GM12878 (cell line): Measurements from ENCODE around the gene TEAD4. TPM values are rescaled to one million over a fixed set of nuclear protein-coding genes. Genes with fewer than 3 reads are reported as not detected.

Experiments used
- ATAC-seq: fragments of 200-7000 bp; cut with Tn5 transposase; 3 replicates; pipeline ENCODE4 v1.9.1; 2020; ENCODE audit warnings: mild to moderate bottlenecking, moderate library complexity
- BruUV-seq: library from RNA; stranded (reverse); fragments of 400-500 nt; replicated peaks from 2 replicates; lab custom pipeline; 2021; lab: Mats Ljungman, UMichigan
- CTCF ChIA-PET: fragments of 300-600 bp; sonication (Branson Sonifier 250); formaldehyde crosslinking; extraction: SDS; loops from one replicate; lab custom pipeline; 2021; ENCODE audit warnings: inconsistent platforms; lab: Yijun Ruan, JAX
- POLR2A ChIA-PET: fragments of 350-600 bp; formaldehyde crosslinking; extraction: SDS; loops from one replicate; lab custom pipeline; 2021; ENCODE audit warnings: inconsistent platforms; lab: Charles Lee
- RAD21 ChIA-PET: fragments of 300-600 bp; sonication (Branson Sonifier 250); formaldehyde crosslinking; loops from one replicate; lab custom pipeline; 2023; ENCODE audit warnings: antibody characterized with exemption; ENCODE audit not compliant: unreplicated experiment; lab: Charles Lee
- SMC1A ChIA-PET: fragments of 300-600 bp; sonication (Branson Sonifier 250); formaldehyde crosslinking; loops from one replicate; lab custom pipeline; 2023; ENCODE audit not compliant: unreplicated experiment, uncharacterized antibody; lab: Charles Lee
- DNase-seq: peaks from one replicate; pipeline ENCODE4 v3.0.0-alpha.2; 2011; ENCODE audit warnings: low read depth, low spot score
- FAIRE-seq: peaks from 3 replicates; lab custom pipeline; 2011; peaks lifted over from hg19 to GRCh38; lab: Jason Lieb, UNC
- H2AFZ ChIP-seq: 2 replicates; pipeline ENCODE4 v1.6.0; 2011; ENCODE audit warnings: low read depth, low read length, control low read depth; ENCODE audit not compliant: control insufficient read depth
- H3K27ac ChIP-seq: 2 replicates; pipeline ENCODE4 v1.5.1; 2011; ENCODE audit warnings: control low read depth; ENCODE audit not compliant: control insufficient read depth, insufficient read depth
- H3K27me3 ChIP-seq, 2 experiments: replicated peaks in 1 of 2; 2 replicates each; pipeline versions ENCODE4 v1.6.0 to v1.6.1; 2011; ENCODE audit warnings: low read length in 1 of 2; ENCODE audit not compliant: control insufficient read depth in 2 of 2, insufficient read depth in 2 of 2
- H3K36me3 ChIP-seq, 2 experiments: 2 replicates each; pipeline ENCODE4 v1.5.1; 2011; ENCODE audit warnings: low read length in 1 of 2; ENCODE audit not compliant: control insufficient read depth in 2 of 2, insufficient read depth in 2 of 2
- H3K4me1 ChIP-seq: 2 replicates; pipeline ENCODE4 v1.6.1; 2011; ENCODE audit warnings: mild to moderate bottlenecking, low read length, moderate library complexity, mixed read lengths; ENCODE audit not compliant: control insufficient read depth, insufficient read depth
- H3K4me2 ChIP-seq: 2 replicates; pipeline ENCODE4 v1.6.0; 2011; ENCODE audit warnings: control low read depth; ENCODE audit not compliant: control insufficient read depth, insufficient read depth
- H3K4me3 ChIP-seq: fragments of 200-600 bp; sonication (generic); 2 replicates; pipeline ENCODE4 v1.5.1; 2016
- H3K79me2 ChIP-seq: 2 replicates; pipeline ENCODE4 v1.6.0; 2011; ENCODE audit warnings: low read length; ENCODE audit not compliant: control insufficient read depth, insufficient read depth
- H3K9ac ChIP-seq: 2 replicates; pipeline ENCODE4 v1.8.0; 2011; ENCODE audit warnings: low read length, control low read depth, mixed read lengths; ENCODE audit not compliant: control insufficient read depth, insufficient read depth
- H3K9me3 ChIP-seq: replicated peaks from 3 replicates; pipeline ENCODE4 v1.5.1; 2011; ENCODE audit warnings: mild to moderate bottlenecking, low read length; ENCODE audit not compliant: control insufficient read depth, insufficient read depth
- H4K20me1 ChIP-seq: 2 replicates; pipeline ENCODE4 v1.6.0; 2011; ENCODE audit not compliant: control insufficient read depth, insufficient read depth
- ETV6 ChIP-seq, 2 experiments: fragments of 450-650 bp in 1 of 2; IDR thresholded peaks in 1 of 2; conservative IDR thresholded peaks in 1 of 2; 2 replicates each; pipeline ENCODE4 v1.6.1; 2014; ENCODE audit warnings: antibody characterized with exemption in 1 of 2, borderline replicate concordance in 1 of 2, low read depth in 1 of 2, mild to moderate bottlenecking in 1 of 2, moderate library complexity in 1 of 2
- HCFC1 ChIP-seq: fragments of 150-350 bp; IDR thresholded peaks from 2 replicates; pipeline ENCODE4 v1.6.1; 2014; ENCODE audit warnings: low read length
- HDAC2 ChIP-seq: fragments of 200-600 bp; sonication (generic); IDR thresholded peaks from 2 replicates; pipeline ENCODE4 v1.6.1; 2017
- LARP7 ChIP-seq: fragments of 450-650 bp; IDR thresholded peaks from 2 replicates; pipeline ENCODE4 v1.6.1; 2017; ENCODE audit warnings: mild to moderate bottlenecking
- MTA3 ChIP-seq: IDR thresholded peaks from 2 replicates; pipeline ENCODE4 v1.6.1; 2012; ENCODE audit warnings: low read length, inconsistent platforms, borderline replicate concordance
- NBN ChIP-seq: fragments of 450-650 bp; IDR thresholded peaks from 2 replicates; pipeline ENCODE4 v1.6.1; 2016
- NR2F1 ChIP-seq: fragments of 450-650 bp; conservative IDR thresholded peaks from 2 replicates; pipeline ENCODE4 v1.6.1; 2017; ENCODE audit warnings: mild to moderate bottlenecking
- PML ChIP-seq: IDR thresholded peaks from 2 replicates; pipeline ENCODE4 v1.6.1; 2012; ENCODE audit warnings: low read length, inconsistent platforms
- POLR2A ChIP-seq: IDR thresholded peaks from 2 replicates; pipeline ENCODE4 v1.6.1; 2011; ENCODE audit warnings: low read depth, mild to moderate bottlenecking, low read length
- POLR2AphosphoS2 ChIP-seq: IDR thresholded peaks from 2 replicates; pipeline ENCODE4 v1.6.1; 2011; ENCODE audit warnings: low read depth, mild to moderate bottlenecking, low read length, improper control_type of control experiment, moderate library complexity
- STAT1 ChIP-seq: fragments of 450-650 bp; conservative IDR thresholded peaks from 2 replicates; pipeline ENCODE4 v1.6.1; 2014; ENCODE audit warnings: antibody characterized with exemption, mild to moderate bottlenecking
- ZNF207 ChIP-seq: fragments of 450-650 bp; IDR thresholded peaks from 2 replicates; pipeline ENCODE4 v1.6.1; 2014; ENCODE audit warnings: antibody characterized with exemption, mild to moderate bottlenecking, borderline replicate concordance
- WGBS: methylation state at CpG from one replicate; pipeline ENCODE4 v1.1.6; 2016; ENCODE audit warnings: low lambda C conversion rate; ENCODE audit not compliant: insufficient replicate concordance, insufficient coverage; ENCODE audit errors: missing lambda C conversion rate; 5-methylcytosine and 5-hydroxymethylcytosine counted together
- in situ Hi-C: fragments of 300-500 bp; cut with MboI; formaldehyde crosslinking; loops from 9 replicates; pipeline ENCODE4 v1.14.3; 2018; ENCODE audit warnings: mixed read lengths
- intact Hi-C: fragments of 100-400 bp; cut with micrococcal nuclease; formaldehyde crosslinking; loops from one replicate; pipeline ENCODE4 v1.14.2; 2022; ENCODE audit not compliant: unreplicated experiment
- polyA plus RNA-seq, 11 experiments: library from polyadenylated mRNA; depleted of rRNA in 4 of 11; unstranded in 6 of 11; stranded (reverse) in 5 of 11; fragments of >200 nt; fragmentation: Nextera tagmentation in 4 of 11; fragmentation: Illumina TruSeq in 1 of 11; extraction: Ambion mirVana in 4 of 11; extraction: Trizol in 1 of 11; gene quantifications; 1 replicate in 1 of 11; 2 replicates in 10 of 11; pipeline versions ENCODE4 v1.2.1 to v1.2.3, GENCODE V29; 2011 to 2016; ENCODE audit warnings: inconsistent platforms in 2 of 11, missing spikeins in 2 of 11, low read depth in 1 of 11
- total RNA-seq, 4 experiments: library from RNA; depleted of rRNA in 3 of 4; stranded (reverse); fragments of >200 nt in 3 of 4; fragmentation: Illumina TruSeq in 1 of 4; extraction: Trizol in 1 of 4; gene quantifications; 2 replicates each; pipeline versions ENCODE4 v1.2.1 to v1.2.3, GENCODE V29; 2013 to 2021
- TF ChIP-seq, protein P1 (sequence below): fragments of 450-650 bp; IDR thresholded peaks from 2 replicates; pipeline ENCODE4 v1.6.1; 2017; ENCODE audit warnings: mild to moderate bottlenecking
- TF ChIP-seq, protein P2 (sequence below): IDR thresholded peaks from 2 replicates; pipeline ENCODE4 v1.6.1; 2011; ENCODE audit warnings: borderline replicate concordance, low read depth, mild to moderate bottlenecking, moderate library complexity, low read length; ENCODE audit not compliant: insufficient read depth, poor library complexity, severe bottlenecking

The TEAD4 gene
- total and polyA plus RNA-seq, 10 of the 15 experiments (the other 5 are each of a cell fraction or from before 2014, with no cell fraction given) = 0.04 to 0.68 (median 0.31) TPM; not detected in 4

DNA sequence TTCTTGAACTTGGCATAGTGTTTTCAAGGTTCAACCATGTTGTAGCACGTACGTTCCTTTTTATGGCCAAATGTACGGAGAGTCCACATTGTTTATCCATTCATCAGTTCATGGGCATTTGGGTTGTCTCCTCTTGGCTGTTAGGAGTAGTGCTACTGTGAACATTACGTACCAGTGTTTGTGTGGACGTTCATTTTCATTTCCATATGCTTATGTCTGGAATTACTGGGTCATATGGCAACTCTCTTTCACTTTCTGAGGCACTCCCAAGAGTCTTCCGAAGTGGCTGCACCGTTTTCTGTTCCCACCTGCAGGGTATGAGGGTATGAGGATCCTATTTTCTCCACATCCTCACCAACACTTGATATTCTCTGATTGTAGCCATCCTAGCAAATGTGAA, 68.9 kb downstream of the TEAD4 start:
- 53% methylated on average over 7 of the region's 7 CpGs for WGBS
- Histone ChIP-seq H2AFZ (no peak overlapping the region), H3K9me3 (no peaks in the 10 kb centered on the region), H3K4me3 (no peak overlapping the region), H3K9ac (no peak overlapping the region), H3K4me2 (no peak overlapping the region), H3K79me2 (no peaks in the 10 kb centered on the region), H3K4me1 (no peaks in the 10 kb centered on the region), H4K20me1 (no peaks in the 10 kb centered on the region), H3K36me3 (no peaks in the 10 kb centered on the region), H3K27ac (no peak overlapping the region), H3K27me3 (no peaks in the 10 kb centered on the region)
- ChIA-PET POLR2A (no interaction called here), CTCF (no interaction called here), RAD21 (no interaction called here), SMC1A (no interaction called here)
- in situ Hi-C loops = no loop called here
- TF ChIP-seq POLR2A (no peak), HDAC2 (no peak), STAT1 (no peak), PML (no peak), ZNF207 (no peak), NBN (no peak), MTA3 (no peak), POLR2AphosphoS2 (no peak), ETV6 (conservative IDR thresholded peaks at IDR 0.05 in 1 of 2, IDR thresholded peaks at IDR 0.05 in 1 of 2; ENCODE audit: borderline replicate concordance in 1 of 2, low read depth in 1 of 2) (no peak), HCFC1 (no peak), NR2F1 (no peak), LARP7 (no peak)
- TF ChIP-seq, protein P1, sequence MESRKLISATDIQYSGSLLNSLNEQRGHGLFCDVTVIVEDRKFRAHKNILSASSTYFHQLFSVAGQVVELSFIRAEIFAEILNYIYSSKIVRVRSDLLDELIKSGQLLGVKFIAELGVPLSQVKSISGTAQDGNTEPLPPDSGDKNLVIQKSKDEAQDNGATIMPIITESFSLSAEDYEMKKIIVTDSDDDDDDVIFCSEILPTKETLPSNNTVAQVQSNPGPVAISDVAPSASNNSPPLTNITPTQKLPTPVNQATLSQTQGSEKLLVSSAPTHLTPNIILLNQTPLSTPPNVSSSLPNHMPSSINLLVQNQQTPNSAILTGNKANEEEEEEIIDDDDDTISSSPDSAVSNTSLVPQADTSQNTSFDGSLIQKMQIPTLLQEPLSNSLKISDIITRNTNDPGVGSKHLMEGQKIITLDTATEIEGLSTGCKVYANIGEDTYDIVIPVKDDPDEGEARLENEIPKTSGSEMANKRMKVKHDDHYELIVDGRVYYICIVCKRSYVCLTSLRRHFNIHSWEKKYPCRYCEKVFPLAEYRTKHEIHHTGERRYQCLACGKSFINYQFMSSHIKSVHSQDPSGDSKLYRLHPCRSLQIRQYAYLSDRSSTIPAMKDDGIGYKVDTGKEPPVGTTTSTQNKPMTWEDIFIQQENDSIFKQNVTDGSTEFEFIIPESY = no peak
- TF ChIP-seq, protein P2, sequence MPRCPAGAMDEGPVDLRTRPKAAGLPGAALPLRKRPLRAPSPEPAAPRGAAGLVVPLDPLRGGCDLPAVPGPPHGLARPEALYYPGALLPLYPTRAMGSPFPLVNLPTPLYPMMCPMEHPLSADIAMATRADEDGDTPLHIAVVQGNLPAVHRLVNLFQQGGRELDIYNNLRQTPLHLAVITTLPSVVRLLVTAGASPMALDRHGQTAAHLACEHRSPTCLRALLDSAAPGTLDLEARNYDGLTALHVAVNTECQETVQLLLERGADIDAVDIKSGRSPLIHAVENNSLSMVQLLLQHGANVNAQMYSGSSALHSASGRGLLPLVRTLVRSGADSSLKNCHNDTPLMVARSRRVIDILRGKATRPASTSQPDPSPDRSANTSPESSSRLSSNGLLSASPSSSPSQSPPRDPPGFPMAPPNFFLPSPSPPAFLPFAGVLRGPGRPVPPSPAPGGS = no peak
- FAIRE-seq (no peak), DNase-seq (no peak), ATAC-seq (no peak)
- no TSS peak for BruUV-seq
- intact Hi-C loops = no loop called here
